22Rv1 (cell line): ENCODE data around the gene SCGB1D4.
A peak's percentile ranks its signal among the peaks of the same experiment; 100 is the strongest.

Source experiments
- CTCF ChIP-seq: fragments of 450-650 bp; IDR thresholded peaks from 2 replicates; pipeline ENCODE4 v1.5.1; 2017; ENCODE audit warnings: mild to moderate bottlenecking
- ZFX ChIP-seq: fragments of 450-650 bp; IDR thresholded peaks from 2 replicates; pipeline ENCODE4 v1.6.1; 2017; ENCODE audit warnings: antibody characterized with exemption, borderline replicate concordance

- peak; percentile 86 for TF ChIP-seq CTCF
- TF ChIP-seq ZFX = no peak
These were observed 41.5 kb upstream of the SCGB1D4 start for GRCh38 chr11:62340269-62340901.
